ENCODE results near the gene PFKFB4. TPM values are rescaled to one million over a fixed set of nuclear protein-coding genes. Genes with fewer than 3 reads are reported as not detected.
"Not testable (repeated sequence)": the region's sequence is repeated elsewhere in the genome, so short reads cannot be mapped to it uniquely, and the experiment has no call there.

Gene PFKFB4
- total RNA-seq, 2 donors from 2014 or later, result 2.0 to 2.9 TPM

GRCh38 chr3:48544141-48544540 lies 12.5 kb downstream of the PFKFB4 start:
- ATAC-seq (no peak), DNase-seq (no peak)
- intact Hi-C loops (cut with DNase I), result no loop called here

GRCh38 chr3:48543271-48543866 lies 13.2 kb downstream of the PFKFB4 start:
- intact Hi-C loops (cut with DNase I), result no loop called here
- DNase-seq (no peak), ATAC-seq (peak; percentile 73 to 84)

- intact Hi-C loops (cut with DNase I), result no loop called here
- DNase-seq, result no peak
- no peak for ATAC-seq
These were observed 18.2 kb downstream of the PFKFB4 start for GRCh38 chr3:48538451-48538850.

- DNase-seq (no peak), ATAC-seq (no peak)
- intact Hi-C loops (cut with DNase I), result no loop called here
These were observed 19.8 kb downstream of the PFKFB4 start for GRCh38 chr3:48536785-48537184.

- no peak for ATAC-seq
- no peak for DNase-seq
- intact Hi-C loops (cut with DNase I), result no loop called here
These were observed 20.5 kb downstream of the PFKFB4 start for GRCh38 chr3:48536116-48536515.

GRCh38 chr3:48535578-48535977 lies 21.0 kb downstream of the PFKFB4 start:
- DNase-seq (no peak), ATAC-seq (no peak)
- intact Hi-C loops (cut with DNase I), result no loop called here

- ATAC-seq (no peak), DNase-seq (no peak)
- intact Hi-C loops (cut with DNase I), result no loop called here
These were observed 23.6 kb downstream of the PFKFB4 start for GRCh38 chr3:48532977-48533337.

DNA sequence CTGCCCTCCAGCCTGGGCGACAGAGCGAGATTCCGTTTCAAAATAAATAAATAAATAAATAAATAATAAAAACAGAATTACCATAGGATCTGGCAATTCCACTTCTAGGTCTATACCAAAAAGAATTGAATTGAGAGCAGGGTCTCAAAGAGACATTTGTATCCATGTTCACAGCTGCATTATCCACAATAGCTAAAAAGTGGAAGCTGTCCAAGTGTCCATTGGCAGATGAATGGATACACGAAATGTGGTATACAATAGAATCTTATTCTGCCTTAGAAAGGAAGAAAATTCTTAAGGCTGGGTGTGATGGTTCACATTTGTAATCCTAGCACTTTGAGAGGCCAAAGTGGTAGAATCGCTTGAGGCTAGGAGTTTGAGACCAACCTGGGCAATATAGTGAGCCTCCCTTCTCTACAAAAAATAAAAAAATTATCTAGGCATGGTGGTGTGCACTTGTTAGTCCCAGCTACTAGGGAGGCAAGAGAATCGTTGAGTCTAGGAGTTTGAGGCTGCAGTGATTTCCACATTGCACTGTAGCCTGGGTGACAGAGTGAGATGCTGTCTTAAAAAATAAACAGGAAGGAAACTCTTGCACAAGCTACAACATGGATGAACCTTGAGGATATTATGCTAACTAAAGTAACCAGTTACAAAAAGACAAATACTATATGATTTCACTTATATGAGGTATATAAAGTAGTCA lies 24.2 kb downstream of the PFKFB4 start:
- ATAC-seq, result no peak
- intact Hi-C loops (cut with DNase I), result no loop called here
- DNase-seq, result no peak

- intact Hi-C loops (cut with DNase I); DNase-seq; ATAC-seq: not testable (repeated sequence)
These were observed 25.9 kb downstream of the PFKFB4 start for GRCh38 chr3:48530701-48531100.

GRCh38 chr3:48528754-48529153 lies 27.8 kb downstream of the PFKFB4 start:
- ATAC-seq, result peak in 1 of 2 donors; percentile 42
- no peak for DNase-seq
- intact Hi-C loops (cut with DNase I), result no loop called here

DNA sequence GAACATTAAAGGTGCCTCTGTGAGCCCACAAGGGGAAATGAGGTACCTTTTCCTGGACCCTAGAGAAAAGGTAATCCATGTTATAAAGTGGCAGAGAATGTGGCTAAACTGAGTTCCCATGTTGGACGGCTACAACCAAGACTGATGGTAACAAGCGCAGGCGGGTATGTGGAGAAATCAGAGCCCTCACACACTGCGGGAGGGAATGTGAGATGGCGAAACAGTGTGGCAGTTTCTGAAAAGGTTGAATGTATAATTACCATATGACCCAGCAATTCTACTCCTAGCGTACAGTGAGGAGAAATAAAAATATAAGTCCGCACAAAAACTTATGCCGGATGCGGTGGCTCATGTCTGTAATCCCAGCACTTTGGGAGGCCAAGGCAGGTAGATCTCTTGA lies 28.6 kb downstream of the PFKFB4 start:
- intact Hi-C loops (cut with DNase I), result no loop called here
- DNase-seq, result no peak
- no peak for ATAC-seq

DNA sequence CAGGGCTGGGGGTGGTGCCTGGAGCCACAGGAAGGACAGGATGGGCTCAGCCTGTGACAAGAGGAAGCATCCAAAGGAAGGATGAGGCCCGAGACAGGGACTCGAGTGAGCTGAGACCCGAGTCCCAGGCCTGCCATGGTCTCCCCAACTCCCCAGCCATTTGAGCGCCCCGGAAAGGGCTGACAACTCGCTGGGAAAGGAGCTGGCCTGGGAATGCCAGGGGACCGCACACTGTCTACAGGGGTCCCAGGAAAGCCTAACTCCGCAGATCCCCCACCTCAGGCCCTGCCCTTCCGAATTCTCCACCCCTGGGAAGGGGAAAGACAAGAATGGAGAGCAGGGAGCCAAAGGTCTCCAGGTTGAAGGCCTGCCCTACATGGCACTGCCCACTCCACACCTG lies 31.6 kb downstream of the PFKFB4 start:
- DNase-seq (no peak), ATAC-seq (no peak)
- intact Hi-C loops (cut with DNase I), result no loop called here

DNA sequence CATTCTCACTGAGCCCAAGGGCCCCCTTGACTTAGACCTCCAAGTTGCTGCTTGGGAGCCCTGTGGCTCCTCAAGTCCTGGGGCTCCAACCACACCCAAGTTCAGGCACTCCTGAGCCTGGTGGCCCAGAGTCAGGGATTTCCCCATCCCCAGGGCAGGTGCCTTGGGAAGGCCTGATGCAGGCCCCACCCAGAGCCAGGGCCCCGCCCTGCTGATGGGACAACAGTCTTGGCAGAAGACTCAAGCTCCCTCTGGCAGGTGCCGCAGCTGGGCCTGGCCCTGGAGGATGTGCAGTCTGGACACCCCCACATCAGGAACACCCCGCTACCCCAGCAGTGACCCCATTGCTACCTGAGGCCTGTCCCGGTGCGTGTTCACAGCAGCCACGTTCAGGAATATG lies 35.0 kb downstream of the PFKFB4 start:
- intact Hi-C loops (cut with DNase I), result no loop called here
- no peak for DNase-seq
- no peak for ATAC-seq

- intact Hi-C loops (cut with DNase I), result no loop called here
- no peak for ATAC-seq
- DNase-seq, result no peak
These were observed 37.3 kb downstream of the PFKFB4 start for GRCh38 chr3:48519277-48519643.

- DNase-seq (no peak), ATAC-seq (no peak)
- intact Hi-C loops (cut with DNase I), result no loop called here
These were observed 37.8 kb downstream of the PFKFB4 start for GRCh38 chr3:48518638-48519276.

DNA sequence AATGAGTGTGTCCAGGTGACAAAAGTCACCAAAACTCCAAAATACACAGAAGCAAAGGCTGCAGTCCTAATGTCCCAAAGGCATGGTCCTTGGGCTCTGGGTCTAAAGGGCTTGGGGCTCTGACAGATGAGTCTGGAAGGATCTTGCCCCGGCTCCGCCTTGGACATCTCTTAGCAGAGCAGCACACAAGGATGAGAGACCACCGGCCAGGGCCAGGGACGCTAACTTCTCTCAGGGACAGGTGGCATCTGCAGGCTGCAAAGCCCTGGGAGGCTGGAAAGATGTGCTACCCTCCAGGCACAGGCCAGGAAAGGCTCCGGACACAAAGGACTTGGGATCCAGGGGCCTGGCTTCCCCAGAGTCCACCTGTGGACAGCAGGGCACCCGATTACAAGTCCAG lies 38.5 kb downstream of the PFKFB4 start:
- intact Hi-C loops (cut with DNase I), result no loop called here
- ATAC-seq, result no peak
- no peak for DNase-seq

GRCh38 chr3:48516571-48516970 lies 40.0 kb downstream of the PFKFB4 start:
- DNase-seq (no peak), ATAC-seq (no peak)
- intact Hi-C loops (cut with DNase I), result no loop called here

- no peak for DNase-seq
- ATAC-seq, result no peak
- intact Hi-C loops (cut with DNase I), result no loop called here
These were observed 42.0 kb downstream of the PFKFB4 start for GRCh38 chr3:48514431-48515227.

- DNase-seq (no peak), ATAC-seq (no peak)
- intact Hi-C loops (cut with DNase I), result no loop called here
These were observed 45.1 kb downstream of the PFKFB4 start for GRCh38 chr3:48511551-48511950.
